Thoracic aorta (tissue), 2 donors: ENCODE data around the gene UBC. TPM values are rescaled to one million over a fixed set of nuclear protein-coding genes. Genes with fewer than 3 reads are reported as not detected.

ENCODE experiments used
- ATAC-seq: fragments of 150-250 bp; one replicate; pipeline ENCODE4 v1.8.0; 2017; ENCODE audit warnings: low read depth; ENCODE audit not compliant: insufficient number of reproducible peaks, low FRiP score
- DNase-seq: peaks from one replicate; pipeline ENCODE4 v3.0.0-alpha.2; 2020; ENCODE audit warnings: low spot score
- H3K27ac ChIP-seq, 2 donors: fragments of 200-600 bp; sonication (generic); 1 replicate in 1 of 2; 2 replicates in 1 of 2; pipeline ENCODE4 v1.5.1; 2016; ENCODE audit warnings: mild to moderate bottlenecking in 2 of 2, moderate library complexity in 2 of 2
- H3K27me3 ChIP-seq: fragments of 200-600 bp; sonication (generic); replicated peaks from 2 replicates; pipeline ENCODE4 v1.6.0; 2016; ENCODE audit warnings: mild to moderate bottlenecking; ENCODE audit not compliant: insufficient read depth
- H3K36me3 ChIP-seq: fragments of 200-600 bp; sonication (generic); one replicate; pipeline ENCODE4 v1.5.1; 2016
- H3K4me1 ChIP-seq, 2 donors: fragments of 200-600 bp; sonication (generic); 1 replicate in 1 of 2; 2 replicates in 1 of 2; pipeline versions ENCODE4 v1.5.1 to v1.6.0; 2016; ENCODE audit warnings: low read depth in 2 of 2, mild to moderate bottlenecking in 1 of 2; ENCODE audit not compliant: control insufficient read depth in 1 of 2
- H3K4me3 ChIP-seq: fragments of 200-600 bp; sonication (generic); 2 replicates; pipeline ENCODE4 v1.5.1; 2016; ENCODE audit warnings: mild to moderate bottlenecking
- H3K9me3 ChIP-seq: fragments of 200-600 bp; sonication (generic); 2 replicates; pipeline ENCODE4 v1.5.1; 2016
- total RNA-seq, 2 donors: library from RNA; depleted of rRNA; stranded (reverse); fragments of >200 nt; gene quantifications; one replicate each; pipeline versions ENCODE4 v1.1.0 to v1.2.3, GENCODE V29; 2016
- TF ChIP-seq, protein P1 (sequence below): fragments of 200-600 bp; sonication (generic); IDR thresholded peaks from one replicate; pipeline ENCODE4 v1.5.1; 2019; ENCODE audit warnings: antibody characterized with exemption

Gene UBC
- total RNA-seq, 2 donors from 2014 or later: 1,069 to 1,422 TPM

DNA sequence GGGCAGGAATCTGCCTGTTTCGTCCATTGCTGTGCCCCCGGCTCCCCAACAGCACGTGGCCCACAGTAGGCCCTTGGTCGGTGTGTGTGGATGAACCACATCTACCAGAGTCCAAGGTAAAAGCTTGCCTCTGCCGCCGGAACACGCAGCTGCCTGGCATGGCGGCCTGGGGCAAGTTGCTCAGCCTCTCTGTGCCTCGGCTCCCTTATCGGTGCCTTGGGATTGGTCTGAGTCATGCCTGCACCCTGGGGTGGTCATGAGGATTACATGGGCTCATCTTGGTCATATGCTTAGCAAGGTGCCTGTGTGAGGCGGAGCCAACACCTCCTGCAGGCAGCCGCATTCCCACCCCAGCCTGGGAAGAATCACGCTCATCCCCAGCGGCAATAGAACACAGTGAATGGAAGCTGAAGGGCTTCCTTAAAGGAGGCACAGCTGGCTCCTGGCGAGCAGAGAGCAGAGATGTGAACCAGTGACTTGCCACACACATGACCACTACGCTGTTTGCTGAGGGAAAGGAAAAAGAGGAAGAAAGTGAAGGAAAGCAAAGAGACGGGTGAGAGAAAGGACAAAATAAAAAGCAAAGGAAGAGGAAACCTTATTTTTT is 45.3 kb downstream of the UBC start:
- TF ChIP-seq, protein P1, sequence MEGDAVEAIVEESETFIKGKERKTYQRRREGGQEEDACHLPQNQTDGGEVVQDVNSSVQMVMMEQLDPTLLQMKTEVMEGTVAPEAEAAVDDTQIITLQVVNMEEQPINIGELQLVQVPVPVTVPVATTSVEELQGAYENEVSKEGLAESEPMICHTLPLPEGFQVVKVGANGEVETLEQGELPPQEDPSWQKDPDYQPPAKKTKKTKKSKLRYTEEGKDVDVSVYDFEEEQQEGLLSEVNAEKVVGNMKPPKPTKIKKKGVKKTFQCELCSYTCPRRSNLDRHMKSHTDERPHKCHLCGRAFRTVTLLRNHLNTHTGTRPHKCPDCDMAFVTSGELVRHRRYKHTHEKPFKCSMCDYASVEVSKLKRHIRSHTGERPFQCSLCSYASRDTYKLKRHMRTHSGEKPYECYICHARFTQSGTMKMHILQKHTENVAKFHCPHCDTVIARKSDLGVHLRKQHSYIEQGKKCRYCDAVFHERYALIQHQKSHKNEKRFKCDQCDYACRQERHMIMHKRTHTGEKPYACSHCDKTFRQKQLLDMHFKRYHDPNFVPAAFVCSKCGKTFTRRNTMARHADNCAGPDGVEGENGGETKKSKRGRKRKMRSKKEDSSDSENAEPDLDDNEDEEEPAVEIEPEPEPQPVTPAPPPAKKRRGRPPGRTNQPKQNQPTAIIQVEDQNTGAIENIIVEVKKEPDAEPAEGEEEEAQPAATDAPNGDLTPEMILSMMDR: no peak
- Histone ChIP-seq H3K4me1 (peaks cover 0 to 3% of the 10 kb centered on the region in 2 donors), H3K36me3 (no peaks in the 10 kb centered on the region), H3K4me3 (peak overlapping the region; percentile 32), H3K9me3 (no peaks in the 10 kb centered on the region), H3K27ac (peak overlapping the region in 1 of 2 donors; percentile 10), H3K27me3 (no peaks in the 10 kb centered on the region)
- ATAC-seq (no peak), DNase-seq (no peak)

GRCh38 chr12:124868252-124869058 is 46.0 kb downstream of the UBC start:
- ATAC-seq: no peak
- TF ChIP-seq, protein P1: no peak
- no peaks in the 10 kb centered on the region for H3K27me3 ChIP-seq
- H3K4me3 ChIP-seq: peak overlapping the region; percentile 32
- H3K36me3 ChIP-seq: no peaks in the 10 kb centered on the region
- peaks cover 0 to 5% of the 10 kb centered on the region in 2 donors for H3K4me1 ChIP-seq
- no peaks in the 10 kb centered on the region for H3K9me3 ChIP-seq
- DNase-seq: no peak
- H3K27ac ChIP-seq: peak overlapping the region in 1 of 2 donors; percentile 10

- H3K4me3 ChIP-seq: no peak overlapping the region
- peaks cover 4 to 14% of the 10 kb centered on the region in 2 donors for H3K4me1 ChIP-seq
- H3K27ac ChIP-seq: no peak overlapping the region
- H3K36me3 ChIP-seq: no peaks in the 10 kb centered on the region
- DNase-seq: no peak
- ATAC-seq: no peak
- no peaks in the 10 kb centered on the region for H3K9me3 ChIP-seq
- H3K27me3 ChIP-seq: no peaks in the 10 kb centered on the region
- TF ChIP-seq, protein P1: no peak
Observed at GRCh38 chr12:124867401-124867930, 47.0 kb downstream of the UBC start.

GRCh38 chr12:124866883-124867400 is 47.5 kb downstream of the UBC start:
- H3K27me3 ChIP-seq: no peaks in the 10 kb centered on the region
- no peak for DNase-seq
- H3K9me3 ChIP-seq: no peaks in the 10 kb centered on the region
- H3K27ac ChIP-seq: no peak overlapping the region
- H3K4me1 ChIP-seq: peaks cover 4 to 19% of the 10 kb centered on the region in 2 donors
- H3K36me3 ChIP-seq: no peaks in the 10 kb centered on the region
- no peak overlapping the region for H3K4me3 ChIP-seq
- TF ChIP-seq, protein P1: no peak
- ATAC-seq: no peak
